Ishikawa (cell line): ENCODE measurements around the gene MEIS1.

Source experiments
- CEBPB ChIP-seq: IDR thresholded peaks from 2 replicates; pipeline ENCODE4 v1.6.1; 2012
- CREB1 ChIP-seq: IDR thresholded peaks from 2 replicates; pipeline ENCODE4 v1.6.1; 2012; ENCODE audit warnings: low read depth
- EGR1 ChIP-seq: IDR thresholded peaks from 2 replicates; pipeline ENCODE4 v1.6.1; 2012
- EP300 ChIP-seq: IDR thresholded peaks from 2 replicates; pipeline ENCODE4 v1.6.1; 2012; ENCODE audit warnings: borderline replicate concordance
- FOXM1 ChIP-seq: IDR thresholded peaks from 2 replicates; pipeline ENCODE4 v1.6.1; 2012; ENCODE audit warnings: low read depth, borderline replicate concordance
- NFIC ChIP-seq: IDR thresholded peaks from 2 replicates; pipeline ENCODE4 v1.6.1; 2012
- RAD21 ChIP-seq: IDR thresholded peaks from 2 replicates; pipeline ENCODE4 v1.6.1; 2012; ENCODE audit warnings: low read depth
- TAF1 ChIP-seq: IDR thresholded peaks from 2 replicates; pipeline ENCODE4 v1.6.1; 2012; ENCODE audit warnings: low read depth, mild to moderate bottlenecking
- TCF12 ChIP-seq: IDR thresholded peaks from 2 replicates; pipeline ENCODE4 v1.6.1; 2012; ENCODE audit warnings: low read depth
- YY1 ChIP-seq: IDR thresholded peaks from 2 replicates; pipeline ENCODE4 v1.6.1; 2012; ENCODE audit warnings: low read depth
- TF ChIP-seq, protein P1 (sequence below): IDR thresholded peaks from 2 replicates; pipeline ENCODE4 v1.6.1; 2012
- TF ChIP-seq, protein P2 (sequence below): IDR thresholded peaks from 2 replicates; pipeline ENCODE4 v1.6.1; 2012
- TF ChIP-seq, protein P3 (sequence below): IDR thresholded peaks from 2 replicates; pipeline ENCODE4 v1.6.1; 2012; ENCODE audit warnings: low read depth, mild to moderate bottlenecking

MEIS1 gene

GRCh38 chr2:66525606-66526005 lies 90.7 kb downstream of the MEIS1 start:
- TF ChIP-seq TCF12 (no peak), EGR1 (no peak), FOXM1 (no peak), EP300 (no peak), RAD21 (no peak)
- TF ChIP-seq, protein P1, sequence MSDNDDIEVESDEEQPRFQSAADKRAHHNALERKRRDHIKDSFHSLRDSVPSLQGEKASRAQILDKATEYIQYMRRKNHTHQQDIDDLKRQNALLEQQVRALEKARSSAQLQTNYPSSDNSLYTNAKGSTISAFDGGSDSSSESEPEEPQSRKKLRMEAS: no peak

DNA sequence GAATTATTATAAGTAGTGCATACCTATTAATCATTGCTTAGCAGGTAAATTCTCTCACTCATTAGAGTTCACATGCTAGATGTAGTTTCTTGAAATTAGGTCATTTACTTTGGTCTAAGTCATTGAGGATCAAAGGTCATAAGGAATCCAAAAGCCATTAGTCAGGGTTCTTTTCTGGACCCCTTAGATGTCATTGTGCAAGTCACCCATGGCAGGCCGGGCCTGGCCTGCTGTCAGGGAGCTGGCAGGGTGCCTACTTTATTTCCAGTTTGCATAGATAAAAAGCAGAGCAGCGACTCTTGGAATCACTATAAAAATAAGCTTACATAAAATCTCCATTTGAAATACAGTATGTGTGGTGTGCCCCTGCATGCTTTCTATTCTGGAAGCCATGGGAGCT lies 91.3 kb downstream of the MEIS1 start:
- TF ChIP-seq, protein P2, sequence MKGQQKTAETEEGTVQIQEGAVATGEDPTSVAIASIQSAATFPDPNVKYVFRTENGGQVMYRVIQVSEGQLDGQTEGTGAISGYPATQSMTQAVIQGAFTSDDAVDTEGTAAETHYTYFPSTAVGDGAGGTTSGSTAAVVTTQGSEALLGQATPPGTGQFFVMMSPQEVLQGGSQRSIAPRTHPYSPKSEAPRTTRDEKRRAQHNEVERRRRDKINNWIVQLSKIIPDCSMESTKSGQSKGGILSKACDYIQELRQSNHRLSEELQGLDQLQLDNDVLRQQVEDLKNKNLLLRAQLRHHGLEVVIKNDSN: no peak
- TF ChIP-seq EGR1: no peak

- TF ChIP-seq, protein P3, sequence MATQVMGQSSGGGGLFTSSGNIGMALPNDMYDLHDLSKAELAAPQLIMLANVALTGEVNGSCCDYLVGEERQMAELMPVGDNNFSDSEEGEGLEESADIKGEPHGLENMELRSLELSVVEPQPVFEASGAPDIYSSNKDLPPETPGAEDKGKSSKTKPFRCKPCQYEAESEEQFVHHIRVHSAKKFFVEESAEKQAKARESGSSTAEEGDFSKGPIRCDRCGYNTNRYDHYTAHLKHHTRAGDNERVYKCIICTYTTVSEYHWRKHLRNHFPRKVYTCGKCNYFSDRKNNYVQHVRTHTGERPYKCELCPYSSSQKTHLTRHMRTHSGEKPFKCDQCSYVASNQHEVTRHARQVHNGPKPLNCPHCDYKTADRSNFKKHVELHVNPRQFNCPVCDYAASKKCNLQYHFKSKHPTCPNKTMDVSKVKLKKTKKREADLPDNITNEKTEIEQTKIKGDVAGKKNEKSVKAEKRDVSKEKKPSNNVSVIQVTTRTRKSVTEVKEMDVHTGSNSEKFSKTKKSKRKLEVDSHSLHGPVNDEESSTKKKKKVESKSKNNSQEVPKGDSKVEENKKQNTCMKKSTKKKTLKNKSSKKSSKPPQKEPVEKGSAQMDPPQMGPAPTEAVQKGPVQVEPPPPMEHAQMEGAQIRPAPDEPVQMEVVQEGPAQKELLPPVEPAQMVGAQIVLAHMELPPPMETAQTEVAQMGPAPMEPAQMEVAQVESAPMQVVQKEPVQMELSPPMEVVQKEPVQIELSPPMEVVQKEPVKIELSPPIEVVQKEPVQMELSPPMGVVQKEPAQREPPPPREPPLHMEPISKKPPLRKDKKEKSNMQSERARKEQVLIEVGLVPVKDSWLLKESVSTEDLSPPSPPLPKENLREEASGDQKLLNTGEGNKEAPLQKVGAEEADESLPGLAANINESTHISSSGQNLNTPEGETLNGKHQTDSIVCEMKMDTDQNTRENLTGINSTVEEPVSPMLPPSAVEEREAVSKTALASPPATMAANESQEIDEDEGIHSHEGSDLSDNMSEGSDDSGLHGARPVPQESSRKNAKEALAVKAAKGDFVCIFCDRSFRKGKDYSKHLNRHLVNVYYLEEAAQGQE: no peak
- TF ChIP-seq TAF1 (no peak), RAD21 (no peak)
Measured at GRCh38 chr2:66528974-66529724, 94.2 kb downstream of the MEIS1 start.

DNA sequence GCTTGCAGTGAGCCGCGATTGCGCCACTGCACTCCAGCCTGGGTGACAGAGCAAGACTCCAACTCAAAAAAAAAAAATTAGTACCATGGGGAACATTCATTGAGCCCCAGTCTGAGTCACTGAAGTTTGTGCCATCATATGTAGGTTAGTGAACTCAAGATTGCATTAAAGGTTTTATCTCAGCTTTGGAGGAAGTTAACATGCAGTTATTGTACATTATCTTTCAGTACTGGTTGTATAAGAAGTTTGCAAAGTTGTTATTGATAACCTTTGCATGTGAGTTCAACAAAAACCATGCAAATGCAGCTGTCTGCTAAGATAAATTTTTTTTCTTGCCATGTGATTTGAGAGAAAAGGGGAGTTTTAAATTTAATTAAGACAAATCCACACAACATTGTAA lies 95.7 kb downstream of the MEIS1 start:
- TF ChIP-seq NFIC: no peak
- no peak for TF ChIP-seq CEBPB
- TF ChIP-seq CREB1: no peak
- TF ChIP-seq, protein P3: no peak
- TF ChIP-seq, protein P1: no peak

- TF ChIP-seq EGR1: no peak
- no peak for TF ChIP-seq EP300
- TF ChIP-seq, protein P2: no peak
- TF ChIP-seq RAD21: no peak
- TF ChIP-seq, protein P3: no peak
- no peak for TF ChIP-seq FOXM1
- TF ChIP-seq CEBPB: no peak
- no peak for TF ChIP-seq TAF1
- TF ChIP-seq CREB1: no peak
Measured at GRCh38 chr2:66531155-66531554, 96.2 kb downstream of the MEIS1 start.

- TF ChIP-seq EGR1 (no peak), YY1 (no peak)
Measured at GRCh38 chr2:66531567-66531966, 96.6 kb downstream of the MEIS1 start.
